ENCODE measurements around the gene P3H2.

P3H2 gene

GRCh38 chr3:190016966-190017365, 103.7 kb downstream of the P3H2 start:
- DNase-seq (ENCODE audit: low read depth): no peak

- DNase-seq (ENCODE audit: low read depth): no peak
Observed at GRCh38 chr3:190014940-190015339, 105.8 kb downstream of the P3H2 start.

GRCh38 chr3:190013943-190014924, 106.5 kb downstream of the P3H2 start:
- no peak for DNase-seq (ENCODE audit: low read depth)

GRCh38 chr3:190012784-190013183, 107.9 kb downstream of the P3H2 start:
- DNase-seq (ENCODE audit: low read depth): no peak

- no peak for DNase-seq (ENCODE audit: low read depth)
Observed at GRCh38 chr3:190012314-190012782, 108.3 kb downstream of the P3H2 start.

- no peak for DNase-seq (ENCODE audit: low read depth)
Observed at GRCh38 chr3:190010486-190010885, 110.2 kb downstream of the P3H2 start.

- no peak for DNase-seq (ENCODE audit: low read depth)
Observed at GRCh38 chr3:190009614-190010013, 111.1 kb downstream of the P3H2 start.

GRCh38 chr3:190008432-190008831, 112.3 kb downstream of the P3H2 start:
- DNase-seq (ENCODE audit: low read depth): no peak

GRCh38 chr3:190005343-190006113, 115.2 kb downstream of the P3H2 start:
- DNase-seq (ENCODE audit: low read depth): no peak

- no peak for DNase-seq (ENCODE audit: low read depth)
Observed at GRCh38 chr3:190004656-190005055, 116.0 kb downstream of the P3H2 start.

GRCh38 chr3:190003681-190004123, 117.0 kb downstream of the P3H2 start:
- DNase-seq (ENCODE audit: low read depth): peak; percentile 92

- no peak for DNase-seq (ENCODE audit: low read depth)
Observed at GRCh38 chr3:190003068-190003467, 117.6 kb downstream of the P3H2 start.

GRCh38 chr3:190001426-190001825, 119.3 kb downstream of the P3H2 start:
- DNase-seq (ENCODE audit: low read depth): no peak

- DNase-seq (ENCODE audit: low read depth): no peak
Observed at GRCh38 chr3:190000861-190001196, 119.9 kb downstream of the P3H2 start.

GRCh38 chr3:190000187-190000860, 120.4 kb downstream of the P3H2 start:
- DNase-seq (ENCODE audit: low read depth): no peak

- no peak for DNase-seq (ENCODE audit: low read depth)
Observed at GRCh38 chr3:189999718-190000117, 121.0 kb downstream of the P3H2 start.

- DNase-seq (ENCODE audit: low read depth): no peak
Observed at GRCh38 chr3:189995129-189995528, 125.6 kb downstream of the P3H2 start.

- no peak for DNase-seq (ENCODE audit: low read depth)
Observed at GRCh38 chr3:189990826-189991225, 129.9 kb downstream of the P3H2 start.

- DNase-seq (ENCODE audit: low read depth): no peak
Observed at GRCh38 chr3:189988854-189989253, 131.8 kb downstream of the P3H2 start.

GRCh38 chr3:189988322-189988721, 132.4 kb downstream of the P3H2 start:
- DNase-seq (ENCODE audit: low read depth): no peak

- no peak for DNase-seq (ENCODE audit: low read depth)
Observed at GRCh38 chr3:189985948-189986347, 134.7 kb downstream of the P3H2 start.

GRCh38 chr3:189983612-189984011, 137.1 kb downstream of the P3H2 start:
- no peak for DNase-seq (ENCODE audit: low read depth)
